Psoas muscle (tissue), 8 donors: Measurements from ENCODE around the gene CBFA2T3. TPM values are rescaled to one million over a fixed set of nuclear protein-coding genes. Genes with fewer than 3 reads are reported as not detected.

ENCODE experiments used
- ATAC-seq, 4 donors: fragments of 200-7000 bp; cut with Tn5 transposase; one replicate each; pipeline ENCODE4 v1.9.1; 2020; ENCODE audit warnings: moderate library complexity in 3 of 4, mild to moderate bottlenecking in 2 of 4
- DNase-seq, 2 donors: peaks; one replicate each; pipeline ENCODE4 v3.0.0-alpha.2; 2020
- H3K27ac ChIP-seq: fragments of 200-600 bp; one replicate; pipeline ENCODE4 v1.8.0; 2022
- H3K27me3 ChIP-seq, 3 donors: fragments of 200-600 bp in 1 of 3; one replicate each; pipeline versions ENCODE4 v1.6.1 to v1.8.0; 2013 to 2022; ENCODE audit warnings: low read length in 2 of 3, mild to moderate bottlenecking in 2 of 3, moderate library complexity in 1 of 3; ENCODE audit not compliant: insufficient read depth in 3 of 3
- H3K36me3 ChIP-seq, 2 donors: fragments of 200-600 bp in 1 of 2; one replicate each; pipeline versions ENCODE4 v1.6.1 to v1.8.0; 2013 to 2022; ENCODE audit warnings: low read depth in 1 of 2, mild to moderate bottlenecking in 1 of 2, moderate library complexity in 1 of 2; ENCODE audit not compliant: insufficient read depth in 1 of 2
- H3K4me1 ChIP-seq: fragments of 200-600 bp; one replicate; pipeline ENCODE4 v1.8.0; 2022
- H3K4me3 ChIP-seq: fragments of 200-600 bp; one replicate; pipeline ENCODE4 v1.8.0; 2022; ENCODE audit warnings: mild to moderate bottlenecking
- H3K9me3 ChIP-seq: fragments of 200-600 bp; one replicate; pipeline ENCODE4 v1.8.0; 2022
- CTCF ChIP-seq: fragments of 200-600 bp; IDR thresholded peaks from one replicate; pipeline ENCODE4 v1.8.0; 2022; ENCODE audit warnings: antibody characterized with exemption
- WGBS, 3 donors: extraction: QIAGEN DNeasy Blood & Tissue Kit; methylation state at CpG; one replicate each; pipeline versions ENCODE4 v1.1.6 to v1.1.7; 2013; 5-methylcytosine and 5-hydroxymethylcytosine counted together
- intact Hi-C, 2 donors: fragments of 100-400 bp; cut with DNase I; formaldehyde crosslinking; loops; one replicate each; pipeline versions ENCODE4 v1.11.0 to v1.14.2; 2022
- polyA plus RNA-seq, 3 donors: library from polyadenylated mRNA; stranded (reverse); fragments of 200-250 nt; gene quantifications; one replicate each; pipeline ENCODE4 v1.2.3, GENCODE V29; 2013
- total RNA-seq, 4 donors: library from RNA; stranded (reverse); fragmentation: NEBNext Ultra II Directional in 2 of 4; extraction: Animal tissue kit (Norgen Biotek cat#: 25700) in 2 of 4; gene quantifications; one replicate each; pipeline versions ENCODE4 v1.2.1 to v1.2.4, GENCODE V29; 2021 to 2023
- donor health status: healthy with polysubstance abuse.
- donor health status: DM: no; HTN: no; CAD: no; lungs with moderate emphysema.
- donor health status: Bipolar disorder and iron deficiency.
- donor health status: healthy.
- donor health status: DM: yes; HTN: yes; CAD: no.
- donor health status: DM: no; HTN: no; CAD: no.
- donor health status: DM: no; HTN: no; CAD: no.
- donor health status: DM: yes; HTN: yes; CAD: no.

CBFA2T3 gene
- total and polyA plus RNA-seq, 7 donors = 2.6 to 15.0 (median 6.0) TPM

GRCh38 chr16:88936556-88937205 lies 40.3 kb downstream of the CBFA2T3 start:
- H3K9me3 ChIP-seq = no peaks in the 10 kb centered on the region
- H3K4me3 ChIP-seq = peak overlapping the region; percentile 2
- intact Hi-C loops = no loop called here
- no peaks in the 10 kb centered on the region for H3K36me3 ChIP-seq
- TF ChIP-seq CTCF = no peak
- no peak for DNase-seq
- H3K4me1 ChIP-seq = peaks cover 10% of the 10 kb centered on the region
- 38 to 44% (median 42%) methylated on average over 31 of the region's 31 CpGs for WGBS, 3 donors
- H3K27me3 ChIP-seq = peaks cover 0 to 25% (median 5%) of the 10 kb centered on the region in 3 donors
- peak overlapping the region; percentile 53 for H3K27ac ChIP-seq
- no peak for ATAC-seq

- Histone ChIP-seq H3K4me1 (peaks cover 10% of the 10 kb centered on the region), H3K27ac (peak overlapping the region; percentile 53), H3K9me3 (no peaks in the 10 kb centered on the region), H3K4me3 (peak overlapping the region; percentile 2), H3K36me3 (no peaks in the 10 kb centered on the region), H3K27me3 (peaks cover 0 to 25% (median 5%) of the 10 kb centered on the region in 3 donors)
- no peak for TF ChIP-seq CTCF
- intact Hi-C loops = no loop called here
- DNase-seq = no peak
- 44 to 54% (median 53%) methylated on average over 16 to 19 of the region's 19 CpGs for WGBS, 3 donors
- ATAC-seq = no peak
Measured at GRCh38 chr16:88936008-88936555, 40.9 kb downstream of the CBFA2T3 start.

- ATAC-seq = no peak
- Histone ChIP-seq H3K27ac (no peak overlapping the region), H3K27me3 (peaks cover 0 to 10% (median 0%) of the 10 kb centered on the region in 3 donors), H3K9me3 (no peaks in the 10 kb centered on the region), H3K4me1 (peaks cover 9% of the 10 kb centered on the region), H3K4me3 (no peak overlapping the region), H3K36me3 (no peaks in the 10 kb centered on the region)
- DNase-seq = no peak
- TF ChIP-seq CTCF = no peak
- intact Hi-C loops = no loop called here
- WGBS, 3 donors = 73 to 78% (median 74%) methylated on average over 26 to 33 of the region's 33 CpGs
Measured at GRCh38 chr16:88934066-88934667, 42.8 kb downstream of the CBFA2T3 start.

GRCh38 chr16:88932929-88933328 lies 44.1 kb downstream of the CBFA2T3 start:
- no peak overlapping the region for H3K4me3 ChIP-seq
- TF ChIP-seq CTCF = no peak
- DNase-seq = no peak

More at GRCh38 chr16:88932929-88933328, 44.1 kb downstream of the CBFA2T3 start:
- WGBS, 3 donors = 86 to 95% (median 89%) methylated on average over 15 to 17 of the region's 17 CpGs
- Histone ChIP-seq H3K36me3 (no peaks in the 10 kb centered on the region), H3K9me3 (no peaks in the 10 kb centered on the region), H3K27ac (no peak overlapping the region), H3K27me3 (peaks cover 0 to 5% (median 0%) of the 10 kb centered on the region in 3 donors), H3K4me1 (no peaks in the 10 kb centered on the region)
- intact Hi-C loops = no loop called here
- ATAC-seq = no peak
